GM18909 (cell line): ENCODE data around the gene BICRA.
"Not testable (repeated sequence)": the region's sequence is repeated elsewhere in the genome, so short reads cannot be mapped to it uniquely, and the experiment has no call there.

ENCODE experiments used
- ATAC-seq: cut with Tn5 transposase; IDR thresholded peaks from one replicate; pipeline ENCODE4 v1.9.1; 2021; ENCODE audit warnings: mild to moderate bottlenecking; ENCODE audit not compliant: unreplicated experiment, poor library complexity

BICRA gene

DNA sequence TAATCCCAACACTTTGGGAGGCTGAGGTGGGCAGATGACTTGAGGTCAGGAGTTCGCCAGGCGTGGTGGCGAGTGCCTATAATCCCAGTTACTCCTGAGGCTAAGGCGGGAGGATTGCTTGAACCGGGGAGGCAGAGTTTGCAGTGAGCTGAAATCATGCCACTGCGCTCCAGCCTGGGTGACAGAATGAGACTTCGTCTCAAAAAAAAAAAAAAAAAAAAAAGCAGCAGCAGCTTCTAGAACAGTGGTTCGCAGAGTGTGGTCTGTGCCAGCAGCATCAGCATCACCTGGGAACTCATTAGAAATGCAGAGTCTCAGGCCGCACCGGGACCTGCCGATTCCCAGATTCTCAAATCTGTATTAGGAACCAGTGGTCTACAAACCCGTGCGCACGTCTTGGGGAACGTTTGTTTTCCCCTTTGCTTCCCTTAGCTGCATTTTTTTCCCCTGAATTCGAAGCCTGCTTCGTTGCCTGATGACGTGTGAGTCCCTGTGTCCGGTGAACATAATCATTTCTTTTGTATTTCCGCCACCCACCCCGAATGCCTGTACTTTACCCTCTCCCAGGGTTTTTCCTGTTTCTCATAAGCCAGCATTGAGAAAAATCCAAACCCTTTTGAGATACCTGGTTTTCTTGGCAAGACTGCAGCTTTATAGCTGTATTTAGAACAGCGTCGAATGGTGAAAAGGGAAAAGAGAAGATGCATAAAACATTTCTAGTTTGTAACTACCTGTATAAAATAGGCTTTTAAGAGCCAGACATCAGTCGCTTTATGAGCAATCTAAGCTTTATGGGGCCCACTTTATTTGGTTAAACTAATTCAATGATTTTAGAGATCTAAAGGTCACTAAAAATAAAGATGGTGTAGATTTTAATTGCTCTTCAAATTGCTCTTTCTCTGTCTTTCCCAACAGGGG, 49.8 kb downstream of the BICRA start:
- ATAC-seq, result no peak

DNA sequence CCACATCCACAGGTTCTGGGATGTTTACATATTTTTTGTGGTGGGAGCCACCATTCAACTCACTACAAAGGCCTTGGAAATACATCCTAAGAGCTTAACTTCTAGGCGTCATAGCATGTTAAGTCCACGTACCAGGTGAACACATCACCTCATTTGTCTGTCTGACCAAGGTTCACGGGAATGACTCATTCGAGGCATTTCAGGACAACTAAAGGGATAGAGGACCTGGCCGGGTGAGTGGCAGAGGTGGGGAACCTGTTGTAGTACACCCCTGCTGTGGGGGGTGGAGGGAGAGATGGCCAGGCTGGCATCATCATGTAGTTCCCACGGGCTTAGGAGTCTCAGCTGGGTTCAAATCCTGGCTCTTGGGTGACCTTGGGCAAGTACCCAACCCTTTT, 51.5 kb downstream of the BICRA start:
- ATAC-seq, result no peak

DNA sequence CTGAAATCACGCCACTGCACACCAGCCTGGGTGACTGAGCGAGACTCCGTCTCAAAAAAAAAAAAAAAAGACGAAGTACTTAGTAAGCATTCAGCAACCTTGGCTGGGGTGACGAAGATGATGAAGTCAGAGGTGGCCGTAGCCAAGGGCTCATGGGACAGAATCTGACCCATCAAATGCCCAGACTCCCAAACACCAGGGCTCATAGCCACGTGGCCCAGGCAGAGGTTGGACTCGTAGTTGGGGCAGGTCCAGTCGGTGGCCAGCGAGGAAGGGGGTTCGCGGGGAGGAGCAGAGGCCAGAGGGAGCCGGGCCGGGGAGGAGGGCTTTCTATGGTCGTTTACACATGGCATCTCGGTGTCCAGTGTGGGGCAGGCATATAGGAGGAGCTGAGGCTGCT, 52.2 kb downstream of the BICRA start:
- no peak for ATAC-seq

DNA sequence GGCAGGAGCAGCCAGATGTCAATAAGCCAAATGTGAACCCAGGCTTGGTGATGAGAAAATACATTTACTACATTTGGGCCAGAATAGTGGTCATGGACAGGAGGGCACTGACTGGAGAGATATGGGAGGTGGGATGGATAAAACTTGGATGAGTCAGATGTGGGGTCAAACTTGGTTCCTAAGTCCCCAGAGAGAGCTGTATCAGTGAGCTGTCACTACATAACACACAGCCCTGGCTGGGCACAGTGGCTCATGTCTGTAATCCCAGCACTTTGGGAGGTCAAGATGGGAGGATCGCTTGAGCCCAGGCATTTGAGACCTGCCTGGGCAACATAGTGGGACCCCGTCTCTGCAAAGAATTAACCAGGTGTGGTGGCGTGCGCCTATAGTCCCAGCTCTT, 52.7 kb downstream of the BICRA start:
- ATAC-seq, result no peak

DNA sequence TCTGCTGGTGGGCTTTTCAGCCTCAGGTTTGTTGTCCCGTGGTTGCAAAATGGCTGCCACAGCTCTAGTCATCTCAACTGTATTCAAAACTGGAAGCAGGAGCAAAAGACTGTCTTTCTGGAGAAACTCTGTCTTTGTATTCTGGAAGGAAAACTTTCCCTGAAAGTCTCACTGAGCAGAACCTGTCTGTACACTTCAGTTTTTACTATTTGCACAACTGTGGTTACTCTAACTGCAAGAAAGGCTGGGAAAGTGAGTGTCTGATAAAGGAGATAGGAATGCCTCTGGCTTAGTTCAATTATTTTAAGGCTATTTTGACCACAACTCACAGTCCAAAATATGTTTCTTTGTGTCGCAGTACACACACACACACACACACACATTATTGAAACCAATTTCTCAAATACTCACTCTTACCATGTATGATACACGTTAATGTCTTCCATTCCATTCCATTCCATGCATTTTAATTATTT, 54.5 kb downstream of the BICRA start:
- ATAC-seq, result no peak

DNA sequence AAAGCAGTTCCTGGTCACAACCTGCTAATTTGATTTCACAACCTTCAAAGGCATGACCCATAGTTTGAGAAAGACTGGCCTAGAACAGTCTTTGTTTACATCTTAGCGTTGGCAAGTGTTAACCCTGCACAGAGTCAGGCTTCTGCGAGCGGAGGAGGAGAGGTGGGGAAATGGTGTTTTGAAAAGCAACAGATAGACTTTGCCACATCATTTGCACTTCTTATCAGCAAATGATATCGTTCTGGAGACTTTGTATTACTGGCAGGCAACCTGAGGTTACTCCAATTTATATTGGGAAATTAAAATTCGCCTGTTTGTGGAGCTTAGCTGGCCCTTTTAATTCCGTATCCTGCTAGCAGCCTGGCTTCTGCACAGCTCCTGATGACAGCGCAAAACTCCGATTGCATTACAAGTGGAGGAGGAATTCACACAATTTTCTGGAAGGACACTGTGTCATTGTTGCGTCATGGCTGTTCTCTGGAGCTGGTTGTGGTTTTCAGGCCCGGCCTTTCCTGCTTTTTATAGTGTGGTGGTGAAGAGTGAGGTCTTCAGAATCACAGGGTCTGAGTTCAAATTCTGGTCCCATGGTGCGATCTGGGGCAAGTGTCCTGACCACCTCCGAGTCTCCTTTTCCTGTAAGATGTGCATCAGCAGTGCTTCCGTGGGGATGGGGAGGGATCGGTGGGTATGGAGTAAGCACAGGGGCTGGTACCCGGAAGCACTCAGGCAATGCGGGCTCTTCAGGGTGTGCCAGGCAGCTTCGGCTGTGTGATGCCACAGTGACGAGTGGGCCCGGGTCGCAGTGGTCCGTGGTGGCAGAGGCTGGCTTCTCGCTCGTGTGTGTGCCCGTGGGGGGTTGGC, 55.2 kb downstream of the BICRA start:
- ATAC-seq, result no peak

DNA sequence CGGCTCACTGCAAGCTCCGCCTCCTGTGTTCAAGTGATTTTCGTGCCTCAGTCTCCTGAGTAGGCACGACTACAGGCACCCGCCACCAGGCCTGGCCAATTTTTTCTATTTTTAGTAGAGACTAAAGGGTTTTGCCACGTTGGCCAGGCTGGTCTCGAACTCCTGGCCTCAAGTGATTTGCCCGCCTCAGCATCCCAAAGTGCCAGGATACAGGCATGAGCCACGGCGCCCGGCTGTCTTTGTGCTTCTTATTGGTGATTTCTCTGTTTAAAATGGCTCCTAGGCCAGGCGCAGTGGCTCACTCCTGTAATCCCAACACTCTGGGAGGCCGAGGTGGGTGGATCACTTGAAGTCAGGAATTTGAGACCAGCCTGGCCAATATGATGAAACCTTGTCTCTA, 59.6 kb downstream of the BICRA start:
- not testable (repeated sequence) for ATAC-seq

DNA sequence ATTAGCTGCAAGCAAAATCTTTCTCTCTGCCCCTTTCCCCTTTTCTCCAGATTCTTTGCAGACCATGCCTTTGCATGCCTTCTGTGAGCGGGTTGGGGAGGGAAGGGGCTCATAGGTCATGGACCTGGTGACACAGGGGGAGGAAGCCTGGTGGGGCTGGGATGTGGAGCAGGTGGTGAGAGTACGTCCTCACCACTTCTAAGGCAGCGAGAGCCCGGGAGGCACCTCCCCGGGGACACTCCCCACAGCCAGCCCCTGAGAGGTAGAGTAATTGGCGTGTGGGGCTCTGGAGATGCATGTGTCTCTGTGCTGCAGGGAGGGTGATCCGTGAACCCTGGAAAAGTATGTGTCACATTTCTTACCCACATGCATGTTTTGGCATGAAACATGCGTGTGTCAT, 61.8 kb downstream of the BICRA start:
- no peak for ATAC-seq

DNA sequence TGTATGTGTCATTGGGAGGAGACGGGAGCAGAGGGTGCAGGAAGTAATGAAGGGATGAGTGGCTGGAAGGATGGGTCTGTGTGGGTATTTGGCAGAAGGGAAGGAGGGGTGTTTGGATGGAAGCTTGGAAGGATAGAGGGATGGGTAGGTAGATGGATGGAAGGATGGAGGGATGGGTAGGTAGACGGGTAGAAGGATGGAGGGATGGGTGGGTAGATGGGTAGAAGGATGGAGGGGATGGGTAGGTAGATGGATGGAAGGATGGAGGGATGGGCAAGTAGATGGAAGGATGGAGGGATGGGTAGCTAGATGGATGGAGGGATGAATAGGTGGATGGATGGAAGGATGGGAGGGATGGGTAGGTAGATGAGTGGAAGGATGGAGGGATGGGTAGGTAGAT, 62.6 kb downstream of the BICRA start:
- no peak for ATAC-seq

DNA sequence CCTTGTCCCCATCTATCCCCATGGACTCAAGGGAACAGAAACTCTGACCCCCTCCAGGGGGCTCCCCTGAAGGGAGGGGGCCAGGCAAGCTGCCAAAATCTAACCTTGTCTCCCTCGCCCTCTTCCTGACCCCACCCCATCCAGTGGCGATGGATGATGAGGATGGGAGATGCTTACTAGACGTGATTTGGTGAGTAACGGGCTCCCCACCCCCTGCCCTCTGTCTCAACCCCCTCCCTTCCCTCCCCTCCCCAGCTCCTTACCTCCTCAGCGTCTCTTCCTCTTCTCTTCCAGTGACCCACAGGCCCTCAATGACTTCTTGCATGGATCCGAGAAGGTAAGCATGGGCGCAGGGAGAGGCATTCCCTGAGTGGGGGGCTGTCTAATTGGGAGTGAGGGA, 64.5 kb downstream of the BICRA start:
- no peak for ATAC-seq

DNA sequence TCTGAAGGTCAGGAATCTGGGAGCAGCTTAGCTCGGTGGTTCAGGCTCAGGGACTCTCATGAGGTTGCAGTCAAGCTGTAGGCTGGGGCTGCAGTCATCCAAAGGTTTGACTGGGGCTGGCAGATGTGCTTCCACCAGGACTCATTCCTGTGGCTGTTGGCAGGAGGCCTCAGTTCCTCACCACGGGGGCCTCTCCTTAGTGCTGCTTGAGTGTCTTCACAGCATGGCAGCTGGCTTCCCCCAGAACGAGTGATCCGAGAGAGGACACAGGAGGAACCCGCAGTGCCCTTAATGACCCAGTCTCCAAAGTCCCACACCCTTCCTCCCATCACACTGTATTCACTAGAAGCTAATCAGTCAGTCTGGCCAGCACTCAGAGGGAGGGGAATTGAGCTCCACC, 65.6 kb downstream of the BICRA start:
- no peak for ATAC-seq

DNA sequence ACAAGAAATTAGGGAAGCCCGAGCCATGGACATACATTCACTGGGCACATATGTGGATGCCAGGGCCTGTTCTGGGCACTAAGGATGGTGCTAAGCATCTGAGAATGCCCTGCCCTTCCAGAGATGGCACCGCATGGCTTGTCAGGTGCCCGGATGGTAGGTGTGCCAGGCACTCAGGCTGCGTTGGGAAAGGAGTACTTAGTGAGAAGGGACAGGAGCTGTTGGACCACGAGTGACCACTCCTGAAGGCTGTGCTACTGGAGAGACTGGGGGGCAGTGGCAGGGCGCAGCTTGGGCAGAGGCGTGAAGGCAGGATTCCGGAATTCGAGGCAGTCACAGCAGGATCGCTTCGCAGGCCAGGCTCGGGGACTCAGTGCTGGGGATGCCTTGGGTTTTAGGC, 66.3 kb downstream of the BICRA start:
- no peak for ATAC-seq

DNA sequence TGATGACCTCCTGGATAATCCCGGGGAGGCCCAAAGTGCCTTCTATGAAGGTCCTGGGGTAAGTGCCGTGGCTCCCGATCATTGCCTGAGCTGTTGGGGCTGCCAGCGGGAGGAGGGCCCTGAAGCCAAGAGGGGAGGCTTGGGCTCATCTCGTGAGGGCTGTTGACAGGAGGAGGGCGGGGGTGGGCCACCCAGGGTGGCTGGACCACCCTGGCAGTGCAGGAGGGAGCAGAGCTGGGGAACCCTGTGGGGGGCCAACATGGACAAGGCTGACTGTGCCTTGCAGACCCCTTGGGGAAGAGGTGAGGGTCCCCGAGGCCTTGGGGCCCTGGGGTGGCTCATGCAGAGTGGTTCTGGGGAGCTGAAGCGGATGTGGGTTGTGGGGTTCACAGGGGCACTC, 66.9 kb downstream of the BICRA start:
- ATAC-seq, result no peak

DNA sequence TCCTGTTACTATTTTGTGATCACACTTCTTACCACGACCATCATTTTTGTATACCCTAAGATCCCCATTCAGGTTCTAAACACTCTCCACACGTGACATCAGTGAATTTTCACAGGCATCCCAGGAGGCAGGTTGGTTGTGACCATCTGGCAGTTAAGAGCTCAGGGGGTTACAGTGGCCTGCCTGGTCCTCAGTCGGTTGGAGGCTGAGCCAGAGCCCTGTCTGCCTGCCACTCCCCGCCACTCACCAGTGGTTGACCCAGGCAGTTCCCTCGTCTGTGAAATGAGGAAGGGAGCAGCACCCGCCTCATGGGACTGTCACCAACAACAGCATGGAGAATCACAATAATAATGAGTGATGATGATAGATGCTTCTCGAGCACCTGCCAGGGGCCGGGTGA, 67.9 kb downstream of the BICRA start:
- ATAC-seq, result no peak

DNA sequence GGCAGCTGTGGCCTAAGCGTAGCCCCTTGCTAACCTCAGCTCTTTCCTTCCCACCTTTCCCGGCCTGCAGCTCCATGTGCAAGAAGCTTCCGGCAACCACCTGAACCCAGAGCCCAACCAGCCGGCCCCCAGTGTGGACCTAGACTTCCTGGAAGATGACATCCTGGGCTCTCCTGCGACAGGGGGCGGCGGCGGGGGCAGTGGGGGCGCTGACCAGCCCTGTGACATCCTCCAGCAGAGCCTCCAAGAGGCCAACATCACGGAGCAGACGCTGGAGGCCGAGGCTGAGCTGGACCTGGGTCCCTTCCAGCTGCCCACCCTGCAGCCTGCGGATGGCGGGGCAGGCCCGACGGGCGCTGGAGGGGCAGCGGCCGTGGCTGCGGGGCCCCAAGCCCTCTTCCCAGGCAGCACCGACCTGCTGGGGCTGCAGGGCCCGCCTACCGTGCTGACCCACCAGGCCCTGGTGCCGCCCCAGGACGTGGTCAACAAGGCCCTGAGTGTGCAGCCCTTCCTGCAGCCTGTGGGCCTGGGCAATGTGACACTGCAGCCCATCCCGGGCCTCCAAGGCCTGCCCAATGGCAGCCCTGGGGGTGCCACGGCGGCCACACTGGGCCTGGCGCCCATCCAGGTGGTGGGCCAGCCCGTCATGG, 70.4 kb downstream of the BICRA start:
- ATAC-seq, result no peak

DNA sequence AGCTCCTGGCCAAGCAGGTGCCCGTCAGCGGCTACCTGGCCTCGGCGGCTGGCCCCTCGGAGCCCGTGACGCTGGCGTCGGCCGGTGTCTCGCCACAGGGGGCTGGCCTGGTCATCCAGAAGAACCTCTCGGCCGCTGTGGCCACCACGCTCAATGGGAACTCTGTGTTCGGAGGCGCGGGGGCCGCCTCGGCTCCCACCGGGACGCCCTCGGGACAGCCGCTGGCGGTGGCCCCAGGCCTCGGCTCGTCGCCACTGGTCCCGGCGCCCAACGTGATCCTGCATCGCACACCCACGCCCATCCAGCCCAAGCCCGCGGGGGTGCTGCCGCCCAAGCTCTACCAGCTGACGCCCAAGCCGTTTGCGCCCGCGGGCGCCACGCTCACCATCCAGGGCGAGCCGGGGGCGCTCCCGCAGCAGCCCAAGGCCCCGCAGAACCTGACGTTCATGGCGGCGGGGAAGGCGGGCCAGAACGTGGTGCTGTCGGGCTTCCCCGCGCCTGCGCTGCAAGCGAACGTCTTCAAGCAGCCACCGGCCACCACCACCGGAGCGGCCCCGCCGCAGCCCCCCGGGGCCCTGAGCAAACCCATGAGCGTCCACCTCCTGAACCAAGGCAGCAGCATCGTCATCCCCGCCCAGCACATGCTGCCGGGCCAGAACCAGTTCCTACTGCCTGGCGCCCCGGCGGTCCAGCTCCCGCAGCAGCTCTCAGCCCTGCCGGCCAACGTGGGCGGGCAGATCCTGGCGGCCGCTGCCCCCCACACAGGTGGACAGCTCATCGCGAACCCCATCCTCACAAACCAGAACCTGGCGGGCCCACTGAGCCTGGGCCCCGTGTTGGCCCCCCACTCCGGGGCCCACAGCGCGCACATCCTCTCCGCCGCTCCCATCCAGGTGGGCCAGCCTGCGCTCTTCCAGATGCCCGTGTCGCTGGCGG, 71.3 kb downstream of the BICRA start:
- no peak for ATAC-seq

DNA sequence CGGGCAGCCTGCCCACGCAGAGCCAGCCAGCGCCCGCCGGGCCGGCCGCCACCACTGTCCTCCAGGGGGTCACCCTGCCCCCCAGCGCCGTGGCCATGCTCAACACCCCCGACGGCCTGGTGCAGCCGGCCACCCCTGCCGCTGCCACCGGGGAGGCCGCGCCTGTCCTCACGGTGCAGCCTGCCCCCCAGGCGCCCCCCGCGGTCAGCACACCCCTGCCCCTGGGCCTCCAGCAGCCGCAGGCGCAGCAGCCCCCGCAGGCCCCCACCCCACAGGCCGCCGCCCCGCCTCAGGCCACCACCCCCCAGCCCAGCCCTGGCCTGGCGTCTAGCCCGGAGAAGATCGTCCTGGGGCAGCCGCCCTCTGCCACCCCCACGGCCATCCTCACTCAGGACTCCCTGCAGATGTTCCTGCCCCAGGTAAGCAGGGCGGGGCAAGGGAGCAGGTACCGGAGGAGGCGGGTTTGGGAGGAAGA, 72.0 kb downstream of the BICRA start:
- no peak for ATAC-seq

DNA sequence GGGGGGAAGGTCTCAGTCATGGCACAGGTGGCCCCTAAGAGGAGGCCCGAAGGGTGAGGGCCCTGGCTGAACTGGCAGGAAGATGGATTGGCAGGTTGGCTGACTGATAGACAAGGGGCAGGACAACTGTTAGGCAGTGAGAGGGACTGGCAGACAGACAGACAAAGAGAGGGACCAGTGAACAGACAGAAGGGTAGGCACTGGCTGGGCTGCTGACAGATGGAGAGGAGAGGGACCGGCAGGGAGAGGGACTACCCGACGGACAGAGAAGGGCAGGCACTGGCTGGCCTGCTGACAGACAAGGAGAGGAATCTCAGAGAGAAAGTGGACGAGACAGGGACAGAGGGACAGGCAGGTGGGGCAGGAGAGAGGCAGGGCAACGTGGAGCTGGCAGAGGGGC, 72.5 kb downstream of the BICRA start:
- ATAC-seq, result no peak

DNA sequence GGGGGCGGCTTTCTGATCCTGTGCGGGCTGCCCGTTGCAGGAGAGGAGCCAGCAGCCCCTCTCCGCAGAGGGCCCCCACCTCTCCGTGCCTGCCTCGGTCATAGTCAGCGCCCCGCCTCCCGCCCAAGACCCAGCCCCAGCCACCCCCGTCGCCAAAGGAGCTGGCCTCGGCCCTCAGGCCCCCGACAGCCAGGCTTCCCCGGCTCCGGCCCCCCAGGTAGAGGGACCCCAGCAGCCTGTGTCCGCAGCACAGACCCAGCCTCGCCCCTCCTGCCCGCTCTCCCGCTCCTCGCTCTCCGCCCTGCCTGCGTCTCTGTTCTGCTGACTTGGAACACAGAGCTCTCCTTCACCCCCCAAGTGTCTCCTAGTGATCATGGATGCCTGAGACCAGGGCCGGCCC, 73.0 kb downstream of the BICRA start:
- ATAC-seq, result no peak

DNA sequence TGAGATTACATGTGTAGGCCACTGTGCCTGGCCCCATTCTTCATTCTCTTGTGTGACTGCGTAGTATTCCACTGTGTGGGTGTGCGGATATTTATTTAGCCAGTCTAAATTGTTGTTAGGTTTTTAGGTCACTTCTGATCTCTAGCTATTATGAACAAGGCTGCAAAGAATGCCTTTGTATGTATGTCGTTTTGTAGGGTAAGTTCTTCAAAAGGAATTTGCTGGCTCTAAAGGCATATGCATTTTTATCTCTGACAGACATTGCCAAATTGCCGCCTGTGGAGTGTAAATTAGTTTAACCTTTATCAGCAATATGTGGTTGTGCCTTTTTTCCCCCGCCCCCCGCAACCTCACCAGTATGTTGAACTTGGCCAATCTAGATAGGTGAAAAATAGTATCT, 74.0 kb downstream of the BICRA start:
- no peak for ATAC-seq
